H9 (cell line): ENCODE data around the gene PLSCR2. TPM values are rescaled to one million over a fixed set of nuclear protein-coding genes. Genes with fewer than 3 reads are reported as not detected.

Source experiments
- DNase-seq: peaks from one replicate; pipeline ENCODE4 v3.0.0-alpha.2; 2017
- H2AFZ ChIP-seq: one replicate; pipeline ENCODE4 v1.6.1; 2013; ENCODE audit warnings: mild to moderate bottlenecking, low read length, control low read depth, moderate library complexity
- H2AK5ac ChIP-seq: 2 replicates; pipeline ENCODE4 v1.6.1; 2013; ENCODE audit warnings: low read length, control low read depth, mixed read lengths; ENCODE audit not compliant: insufficient read length
- H2BK120ac ChIP-seq: one replicate; pipeline ENCODE4 v1.6.1; 2013; ENCODE audit warnings: low read depth, mild to moderate bottlenecking, low read length, control low read depth, inconsistent platforms; ENCODE audit not compliant: poor library complexity, severe bottlenecking
- H2BK12ac ChIP-seq: 2 replicates; pipeline ENCODE4 v1.6.1; 2013; ENCODE audit warnings: low read length, control low read depth, mixed read lengths, low read depth; ENCODE audit not compliant: insufficient read length
- H2BK15ac ChIP-seq: 2 replicates; pipeline ENCODE4 v1.6.1; 2013; ENCODE audit warnings: low read depth, low read length, control low read depth
- H2BK20ac ChIP-seq: one replicate; pipeline ENCODE4 v1.6.1; 2013; ENCODE audit warnings: low read depth, mild to moderate bottlenecking, low read length, control low read depth, inconsistent platforms; ENCODE audit not compliant: poor library complexity, severe bottlenecking
- H2BK5ac ChIP-seq: 2 replicates; pipeline ENCODE4 v1.6.1; 2013; ENCODE audit warnings: low read length, control low read depth, mixed read lengths; ENCODE audit not compliant: insufficient read length
- H3K14ac ChIP-seq: 2 replicates; pipeline ENCODE4 v1.6.1; 2013; ENCODE audit warnings: low read length, control low read depth; ENCODE audit not compliant: insufficient read depth
- H3K18ac ChIP-seq: 2 replicates; pipeline ENCODE4 v1.6.1; 2013; ENCODE audit warnings: low read depth, mild to moderate bottlenecking, mixed read lengths, low read length, control low read depth; ENCODE audit not compliant: insufficient read length
- H3K23ac ChIP-seq: 2 replicates; pipeline ENCODE4 v1.6.1; 2013; ENCODE audit warnings: low read length, control low read depth, mixed read lengths, low read depth; ENCODE audit not compliant: insufficient read length
- H3K23me2 ChIP-seq: 2 replicates; pipeline ENCODE4 v1.6.1; 2013; ENCODE audit warnings: low read depth, mild to moderate bottlenecking, mixed read lengths, low read length, control low read depth; ENCODE audit not compliant: insufficient read length, poor library complexity, severe bottlenecking
- H3K27ac ChIP-seq: 2 replicates; pipeline ENCODE4 v1.5.1; 2013; ENCODE audit warnings: low read length, control low read depth, mixed read lengths, low read depth; ENCODE audit not compliant: insufficient read length
- H3K27me3 ChIP-seq: 2 replicates; pipeline ENCODE4 v1.6.1; 2013; ENCODE audit warnings: low read length, control low read depth, inconsistent platforms; ENCODE audit not compliant: insufficient read depth
- H3K4ac ChIP-seq: 2 replicates; pipeline ENCODE4 v1.6.1; 2013; ENCODE audit warnings: low read depth, mild to moderate bottlenecking, control low read depth, inconsistent platforms, low read length, moderate library complexity
- H3K4me1 ChIP-seq: 2 replicates; pipeline ENCODE4 v1.6.1; 2013; ENCODE audit warnings: low read length, control low read depth, inconsistent platforms; ENCODE audit not compliant: insufficient read depth
- H3K4me2 ChIP-seq: 2 replicates; pipeline ENCODE4 v1.6.1; 2013; ENCODE audit warnings: low read length, control low read depth, mixed read lengths; ENCODE audit not compliant: insufficient read length, insufficient read depth
- H3K56ac ChIP-seq: 2 replicates; pipeline ENCODE4 v1.6.1; 2013; ENCODE audit warnings: low read depth, mild to moderate bottlenecking, mixed read lengths, low read length, control low read depth; ENCODE audit not compliant: insufficient read length
- H3K79me1 ChIP-seq: 2 replicates; pipeline ENCODE4 v1.6.1; 2013; ENCODE audit warnings: low read depth, mild to moderate bottlenecking, moderate library complexity, low read length, control low read depth, inconsistent platforms; ENCODE audit not compliant: insufficient read depth, poor library complexity, severe bottlenecking
- H3K79me2 ChIP-seq: 2 replicates; pipeline ENCODE4 v1.6.1; 2013; ENCODE audit warnings: low read length, control low read depth, inconsistent platforms; ENCODE audit not compliant: insufficient read depth
- H3K9ac ChIP-seq: 2 replicates; pipeline ENCODE4 v1.6.1; 2013; ENCODE audit warnings: low read length, control low read depth, mixed read lengths; ENCODE audit not compliant: insufficient read length; ENCODE audit errors: extremely low read depth
- H3K9me3 ChIP-seq: one replicate; pipeline ENCODE4 v1.6.1; 2013; ENCODE audit warnings: low read depth, low read length, inconsistent platforms; ENCODE audit not compliant: control insufficient read depth
- H3T11ph ChIP-seq: one replicate; pipeline ENCODE4 v1.6.1; 2013; ENCODE audit warnings: mild to moderate bottlenecking, low read length, control low read depth, inconsistent platforms
- H4K20me1 ChIP-seq: one replicate; pipeline ENCODE4 v1.6.1; 2013; ENCODE audit not compliant: control insufficient read depth, insufficient read length, insufficient read depth
- H4K5ac ChIP-seq: 2 replicates; pipeline ENCODE4 v1.6.1; 2013; ENCODE audit warnings: low read depth, mild to moderate bottlenecking, mixed read lengths, low read length, control low read depth; ENCODE audit not compliant: insufficient read length
- H4K8ac ChIP-seq: replicated peaks from 2 replicates; pipeline ENCODE4 v1.6.1; 2013; ENCODE audit warnings: low read length, control low read depth, mixed read lengths, low read depth; ENCODE audit not compliant: insufficient read length
- H4K91ac ChIP-seq: 2 replicates; pipeline ENCODE4 v1.6.1; 2013; ENCODE audit warnings: low read depth, mild to moderate bottlenecking, moderate library complexity, mixed read lengths, low read length, control low read depth; ENCODE audit not compliant: insufficient read length
- H3K27ac Mint-ChIP-seq, 3 experiments: 2 replicates in 2 of 3; 3 replicates in 1 of 3; pipeline ENCODE4 v1.8.0; 2020 to 2021; ENCODE audit warnings: mixed read lengths in 3 of 3, mild to moderate bottlenecking in 1 of 3, moderate library complexity in 1 of 3
- H3K27me3 Mint-ChIP-seq: 2 replicates; pipeline ENCODE4 v1.8.0; 2021; ENCODE audit warnings: low read depth, mild to moderate bottlenecking, moderate library complexity, mixed read lengths
- H3K36me3 Mint-ChIP-seq, 3 experiments: 2 replicates in 2 of 3; 3 replicates in 1 of 3; pipeline ENCODE4 v1.8.0; 2020 to 2021; ENCODE audit warnings: low read depth in 3 of 3, mixed read lengths in 3 of 3; ENCODE audit not compliant: insufficient read depth in 1 of 3
- H3K4me1 Mint-ChIP-seq, 2 experiments: 2 replicates each; pipeline ENCODE4 v1.8.0; 2020; ENCODE audit warnings: mixed read lengths in 2 of 2
- H3K4me3 Mint-ChIP-seq, 2 experiments: 2 replicates in 1 of 2; 3 replicates in 1 of 2; pipeline ENCODE4 v1.8.0; 2020 to 2021; ENCODE audit warnings: mild to moderate bottlenecking in 2 of 2, mixed read lengths in 2 of 2, moderate library complexity in 1 of 2
- H3K9me3 Mint-ChIP-seq, 2 experiments: 2 replicates in 1 of 2; 3 replicates in 1 of 2; pipeline ENCODE4 v1.8.0; 2020; ENCODE audit warnings: mild to moderate bottlenecking in 2 of 2, mixed read lengths in 2 of 2, moderate library complexity in 1 of 2
- CTCF ChIP-seq: fragments of 200-600 bp; sonication (generic); conservative IDR thresholded peaks from 3 replicates; pipeline ENCODE4 v1.8.0; 2021; ENCODE audit warnings: antibody characterized with exemption, mild to moderate bottlenecking
- WGBS: extraction: QIAGEN DNeasy Blood & Tissue Kit; methylation state at CpG from one replicate; pipeline ENCODE4 v1.1.7; 2013; ENCODE audit warnings: missing lambda C conversion rate, low lambda C conversion rate, mixed read lengths; ENCODE audit not compliant: insufficient read length; ENCODE audit errors: extremely low coverage; 5-methylcytosine and 5-hydroxymethylcytosine counted together
- total RNA-seq: library from RNA; stranded (reverse); gene quantifications from 2 replicates; pipeline ENCODE4 v1.2.1, GENCODE V29; 2021

Gene PLSCR2
- total RNA-seq, 1 experiment from 2014 or later = not detected

- DNase-seq = no peak
- no CpG with 5 or more reads among the region's 1 CpG for WGBS
- Histone ChIP-seq H2AK5ac (no peak overlapping the region), H3K56ac (no peak overlapping the region), H3K79me1 (no peaks in the 10 kb centered on the region), H4K20me1 (no peaks in the 10 kb centered on the region), H2BK15ac (no peak overlapping the region), H3K23me2 (no peaks in the 10 kb centered on the region), H3K14ac (no peak overlapping the region), H2BK120ac (no peak overlapping the region), H3K4ac (no peak overlapping the region), H3K4me2 (no peak overlapping the region), H4K91ac (no peak overlapping the region), H2AFZ (no peak overlapping the region), H3K4me1 (no peaks in the 10 kb centered on the region), H3K9me3 (no peaks in the 10 kb centered on the region), H2BK5ac (no peak overlapping the region), H3K18ac (no peak overlapping the region), H2BK20ac (no peak overlapping the region), H3K27ac (no peak overlapping the region), H3K27me3 (no peaks in the 10 kb centered on the region), H4K8ac (no peak overlapping the region), H3K23ac (no peak overlapping the region), H3T11ph (no peak overlapping the region), H4K5ac (no peak overlapping the region), H2BK12ac (no peak overlapping the region), H3K9ac (no peak overlapping the region), H3K79me2 (no peaks in the 10 kb centered on the region)
- Mint-ChIP-seq H3K36me3 (peaks cover 0 to 13% (median 0%) of the 10 kb centered on the region in 3 experiments; a peak in 3 of 7 replicates), H3K9me3 (peaks cover 8 to 10% of the 10 kb centered on the region in 2 experiments; a peak in 3 of 5 replicates), H3K4me3 (no peak overlapping the region), H3K27ac (no peak overlapping the region), H3K4me1 (peaks cover 7 to 10% of the 10 kb centered on the region in 2 experiments; a peak in 3 of 4 replicates), H3K27me3 (no peaks in the 10 kb centered on the region)
- TF ChIP-seq CTCF = no peak
Observed at GRCh38 chr3:146496251-146496650, 26.9 kb upstream of the PLSCR2 start.
